HCT116 (cell line): ENCODE measurements around the gene CDH13. TPM values are rescaled to one million over a fixed set of nuclear protein-coding genes. Genes with fewer than 3 reads are reported as not detected.

Experiments used
- ATAC-seq: fragments of 200-7000 bp; cut with Tn5 transposase; 2 replicates; pipeline ENCODE4 v1.9.1; 2020; ENCODE audit warnings: mild to moderate bottlenecking, moderate library complexity
- BruUV-seq: library from RNA; stranded (reverse); fragments of 400-500 nt; replicated peaks from 2 replicates; lab custom pipeline; 2021; lab: Mats Ljungman, UMichigan
- CTCF ChIA-PET: fragments of 300-600 bp; sonication (Branson Sonifier 250); formaldehyde crosslinking; loops from one replicate; lab custom pipeline; 2021; ENCODE audit warnings: antibody characterized with exemption; lab: Charles Lee
- POLR2A ChIA-PET: fragments of 300-600, 350-600 bp; sonication (Branson Sonifier 250); formaldehyde crosslinking; loops from one replicate; lab custom pipeline; 2021; ENCODE audit warnings: antibody characterized with exemption; lab: Charles Lee
- RAD21 ChIA-PET, 2 experiments: fragments of 300-600 bp; sonication (Branson Sonifier 250); formaldehyde crosslinking; loops; one replicate each; lab custom pipeline; 2023; ENCODE audit warnings: low total read pairs in 2 of 2; ENCODE audit not compliant: uncharacterized antibody in 2 of 2, unreplicated experiment in 2 of 2, low non-redundant PET in 1 of 2; lab: Charles Lee
- DNase-seq: peaks from one replicate; pipeline ENCODE4 v3.0.0-alpha.2; 2010; ENCODE audit warnings: low read depth, low spot score
- H2AFZ ChIP-seq: fragments of 200-600 bp; shearing (Covaris generic), sonication (generic); 2 replicates; pipeline ENCODE4 v1.6.1; 2017; ENCODE audit warnings: low read depth, mixed run types, mixed read lengths, antibody characterized with exemption, low read length; ENCODE audit not compliant: poor library complexity, severe bottlenecking
- H3K27ac ChIP-seq: 2 replicates; pipeline ENCODE4 v1.5.1; 2012; ENCODE audit warnings: low read depth, low read length
- H3K27me3 ChIP-seq: fragments of 200-600 bp; sonication (generic); 2 replicates; pipeline ENCODE4 v1.6.1; 2016; ENCODE audit warnings: mixed run types, low read length, mixed read lengths; ENCODE audit not compliant: insufficient read depth
- H3K36me3 ChIP-seq, 2 experiments: fragments of 200-500 bp in 1 of 2; fragments of 200-600 bp in 1 of 2; sonication (Bioruptor generic) in 1 of 2; sonication (generic) in 1 of 2; 2 replicates each; pipeline versions ENCODE4 v1.5.1 to v1.6.1; 2014 to 2016; ENCODE audit warnings: low read length in 2 of 2, inconsistent platforms in 1 of 2, mixed read lengths in 1 of 2, mixed run types in 1 of 2; ENCODE audit not compliant: insufficient read depth in 2 of 2, control insufficient read depth in 1 of 2
- H3K4me1 ChIP-seq, 2 experiments: fragments of 200-600 bp in 1 of 2; sonication (generic) in 1 of 2; 2 replicates each; pipeline versions ENCODE4 v1.5.1 to v1.6.1; 2012 to 2017; ENCODE audit warnings: low read length in 2 of 2, inconsistent platforms in 1 of 2, mild to moderate bottlenecking in 1 of 2, mixed read lengths in 1 of 2, mixed run types in 1 of 2, moderate library complexity in 1 of 2; ENCODE audit not compliant: insufficient read depth in 2 of 2, control insufficient read depth in 1 of 2
- H3K4me2 ChIP-seq: fragments of 200-600 bp; sonication (generic); 2 replicates; pipeline ENCODE4 v1.6.1; 2017; ENCODE audit warnings: mixed run types, low read length, mixed read lengths
- H3K4me3 ChIP-seq, 2 experiments: fragments of 200-600 bp in 1 of 2; sonication (generic) in 1 of 2; replicated peaks in 1 of 2; 2 replicates each; pipeline ENCODE4 v1.5.1; 2011 to 2016; ENCODE audit warnings: low read length in 2 of 2, control low read depth in 1 of 2, low read depth in 1 of 2, mild to moderate bottlenecking in 1 of 2, mixed read lengths in 1 of 2, mixed run types in 1 of 2
- H3K79me2 ChIP-seq: fragments of 200-600 bp; sonication (generic); 2 replicates; pipeline ENCODE4 v1.6.1; 2017; ENCODE audit warnings: mild to moderate bottlenecking, mixed run types, low read length, moderate library complexity, mixed read lengths; ENCODE audit not compliant: insufficient read depth
- H3K9ac ChIP-seq: fragments of 200-600 bp; sonication (generic); 2 replicates; pipeline ENCODE4 v1.6.1; 2016; ENCODE audit warnings: low read length, mixed read lengths
- H3K9me2 ChIP-seq: fragments of 200-600 bp; sonication (generic), shearing (Covaris generic); 2 replicates; pipeline ENCODE4 v1.6.1; 2017; ENCODE audit warnings: mixed run types, mild to moderate bottlenecking, moderate library complexity; ENCODE audit not compliant: insufficient read depth
- H3K9me3 ChIP-seq, 2 experiments: fragments of 200-500 bp in 1 of 2; fragments of 200-600 bp in 1 of 2; sonication (Bioruptor generic) in 1 of 2; sonication (generic) in 1 of 2; 2 replicates each; pipeline ENCODE4 v1.6.1; 2014 to 2017; ENCODE audit warnings: low read length in 2 of 2, mixed read lengths in 2 of 2, inconsistent platforms in 1 of 2, low read depth in 1 of 2, mild to moderate bottlenecking in 1 of 2, mixed run types in 1 of 2, moderate library complexity in 1 of 2; ENCODE audit not compliant: control insufficient read depth in 1 of 2, insufficient read depth in 1 of 2
- H4K20me1 ChIP-seq: fragments of 200-600 bp; sonication (generic), shearing (Covaris generic); 2 replicates; pipeline ENCODE4 v1.6.1; 2017; ENCODE audit warnings: mixed run types, mild to moderate bottlenecking, moderate library complexity; ENCODE audit not compliant: insufficient read depth
- CBX3 ChIP-seq: IDR thresholded peaks from 2 replicates; pipeline ENCODE4 v1.6.1; 2012; ENCODE audit warnings: low read depth
- EGR1 ChIP-seq: IDR thresholded peaks from 2 replicates; pipeline ENCODE4 v1.6.1; 2012; ENCODE audit warnings: low read depth
- ELF1 ChIP-seq: IDR thresholded peaks from 2 replicates; pipeline ENCODE4 v1.6.1; 2012; ENCODE audit warnings: low read depth, borderline replicate concordance
- EZH2 ChIP-seq: fragments of 200-600 bp; sonication (generic); IDR thresholded peaks from 2 replicates; pipeline ENCODE4 v1.6.1; 2017; ENCODE audit warnings: antibody characterized with exemption, mixed run types
- EZH2phosphoT487 ChIP-seq: fragments of 200-600 bp; IDR thresholded peaks from 2 replicates; pipeline ENCODE4 v1.6.1; 2018; ENCODE audit warnings: antibody characterized with exemption, borderline replicate concordance
- SP1 ChIP-seq: IDR thresholded peaks from 2 replicates; pipeline ENCODE4 v1.6.1; 2012; ENCODE audit warnings: low read depth
- SRF ChIP-seq: IDR thresholded peaks from 2 replicates; pipeline ENCODE4 v1.6.1; 2012; ENCODE audit warnings: low read depth
- TCF7L2 ChIP-seq: IDR thresholded peaks from 2 replicates; pipeline ENCODE4 v1.7.0; 2011; ENCODE audit warnings: borderline replicate concordance, inconsistent platforms; ENCODE audit not compliant: insufficient read depth, insufficient read length; ENCODE audit errors: extremely low read depth
- YY1 ChIP-seq: IDR thresholded peaks from 2 replicates; pipeline ENCODE4 v1.6.1; 2011; ENCODE audit warnings: low read length, low read depth, moderate library complexity, mild to moderate bottlenecking; ENCODE audit not compliant: insufficient replicate concordance; ENCODE audit errors: extremely low read depth
- ZFX ChIP-seq: fragments of 450-650 bp; IDR thresholded peaks from 2 replicates; pipeline ENCODE4 v1.6.1; 2017
- ZNF274 ChIP-seq: fragments of 200-500 bp; sonication (Bioruptor generic); IDR thresholded peaks from 2 replicates; pipeline ENCODE4 v1.6.1; 2014; ENCODE audit warnings: mild to moderate bottlenecking, low read depth, low read length, inconsistent platforms
- intact Hi-C: fragments of 100-400 bp; cut with micrococcal nuclease; formaldehyde crosslinking; loops from 2 replicates; pipeline ENCODE4 v1.10.0; 2022
- total RNA-seq: library from RNA; stranded (reverse); gene quantifications from one replicate; pipeline ENCODE4 v1.2.1, GENCODE V29; 2021; ENCODE audit not compliant: unreplicated experiment
- TF ChIP-seq, protein P1 (sequence below), 3 experiments: fragments of 200-600 bp in 1 of 3; sonication (generic) in 1 of 3; IDR thresholded peaks in 2 of 3; conservative IDR thresholded peaks in 1 of 3; 2 replicates each; pipeline ENCODE4 v1.5.1; 2012 to 2017; ENCODE audit warnings: low read depth in 2 of 3, low read length in 2 of 3, antibody characterized with exemption in 1 of 3, borderline replicate concordance in 1 of 3, control low read depth in 1 of 3, mild to moderate bottlenecking in 1 of 3, mixed read lengths in 1 of 3, mixed run types in 1 of 3, moderate library complexity in 1 of 3; ENCODE audit not compliant: insufficient read depth in 1 of 3

CDH13 gene
- total RNA-seq, 1 experiment from 2014 or later = not detected

DNA sequence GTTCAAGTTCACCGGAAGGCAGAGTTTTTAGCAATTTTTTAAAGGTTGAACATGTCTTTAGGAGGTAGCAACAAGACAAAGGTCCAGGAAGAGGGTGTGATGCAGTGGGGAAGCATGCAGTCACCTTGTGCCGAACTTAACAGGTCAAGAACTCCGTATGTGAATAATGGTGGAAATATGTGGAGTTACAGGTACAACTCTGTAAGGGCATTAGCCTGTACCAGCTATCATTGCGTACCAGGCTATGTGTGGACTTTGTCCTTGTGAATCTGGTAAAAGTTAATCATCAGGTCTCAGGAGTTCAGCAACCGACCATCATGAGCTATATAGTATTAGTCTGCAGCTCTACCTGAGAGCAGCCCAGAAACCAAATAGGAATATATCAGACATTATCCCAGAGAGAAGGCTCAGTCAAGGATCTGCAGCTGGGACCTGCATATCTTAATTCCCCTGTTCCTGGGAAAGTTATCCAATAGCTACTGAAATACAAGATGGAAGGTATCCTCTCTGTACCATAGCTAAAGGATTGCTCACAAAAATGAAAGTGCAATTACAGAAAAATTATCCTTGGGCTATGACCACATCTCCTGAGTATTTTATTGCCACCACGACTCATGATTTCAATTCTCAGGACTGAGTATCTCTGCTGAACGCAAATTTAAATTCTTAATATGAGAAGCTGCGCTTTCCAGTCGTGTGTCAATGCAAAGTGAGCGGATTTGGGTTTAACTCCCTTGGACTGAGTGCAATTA, 469.3 kb downstream of the CDH13 start:
- H3K4me1 ChIP-seq = no peaks in the 10 kb centered on the region
- H3K9me2 ChIP-seq = no peaks in the 10 kb centered on the region
- RAD21 ChIA-PET = no interaction called here
- BruUV-seq = no TSS peak
- H3K4me2 ChIP-seq = no peak overlapping the region
- POLR2A ChIA-PET = no interaction called here
- DNase-seq (no peak), ATAC-seq (no peak)
- CTCF ChIA-PET = no interaction called here
- peaks cover 15 to 37% of the 10 kb centered on the region in 2 experiments; a peak in 2 of 4 replicates for H3K9me3 ChIP-seq
- H2AFZ ChIP-seq = no peak overlapping the region
- no peaks in the 10 kb centered on the region for H3K79me2 ChIP-seq
- no peak overlapping the region for H3K4me3 ChIP-seq
- intact Hi-C loops = no loop called here
- H3K27ac ChIP-seq = no peak overlapping the region
- no peaks in the 10 kb centered on the region for H3K36me3 ChIP-seq
- H3K27me3 ChIP-seq = no peaks in the 10 kb centered on the region
- H3K9ac ChIP-seq = no peak overlapping the region
- no peak for TF ChIP-seq ELF1
- TF ChIP-seq ZNF274 = no peak
- no peak for TF ChIP-seq EZH2phosphoT487
- no peak for TF ChIP-seq SRF
- TF ChIP-seq CBX3 = no peak
- TF ChIP-seq EGR1 = no peak
- no peak for TF ChIP-seq TCF7L2
- TF ChIP-seq, protein P1, sequence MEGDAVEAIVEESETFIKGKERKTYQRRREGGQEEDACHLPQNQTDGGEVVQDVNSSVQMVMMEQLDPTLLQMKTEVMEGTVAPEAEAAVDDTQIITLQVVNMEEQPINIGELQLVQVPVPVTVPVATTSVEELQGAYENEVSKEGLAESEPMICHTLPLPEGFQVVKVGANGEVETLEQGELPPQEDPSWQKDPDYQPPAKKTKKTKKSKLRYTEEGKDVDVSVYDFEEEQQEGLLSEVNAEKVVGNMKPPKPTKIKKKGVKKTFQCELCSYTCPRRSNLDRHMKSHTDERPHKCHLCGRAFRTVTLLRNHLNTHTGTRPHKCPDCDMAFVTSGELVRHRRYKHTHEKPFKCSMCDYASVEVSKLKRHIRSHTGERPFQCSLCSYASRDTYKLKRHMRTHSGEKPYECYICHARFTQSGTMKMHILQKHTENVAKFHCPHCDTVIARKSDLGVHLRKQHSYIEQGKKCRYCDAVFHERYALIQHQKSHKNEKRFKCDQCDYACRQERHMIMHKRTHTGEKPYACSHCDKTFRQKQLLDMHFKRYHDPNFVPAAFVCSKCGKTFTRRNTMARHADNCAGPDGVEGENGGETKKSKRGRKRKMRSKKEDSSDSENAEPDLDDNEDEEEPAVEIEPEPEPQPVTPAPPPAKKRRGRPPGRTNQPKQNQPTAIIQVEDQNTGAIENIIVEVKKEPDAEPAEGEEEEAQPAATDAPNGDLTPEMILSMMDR (IDR thresholded peaks at IDR 0.05 in 2 of 3, conservative IDR thresholded peaks at IDR 0.05 in 1 of 3; ENCODE audit: borderline replicate concordance in 1 of 3, insufficient read depth in 1 of 3, low read depth in 2 of 3, low read length in 2 of 3) = no peak
- TF ChIP-seq ZFX = no peak
- no peak for TF ChIP-seq SP1
- no peak for TF ChIP-seq EZH2
- TF ChIP-seq YY1 = no peak
- no peaks in the 10 kb centered on the region for H4K20me1 ChIP-seq
